B cell (primary cell): Measurements from ENCODE around the gene DSCAML1. TPM values are rescaled to one million over a fixed set of nuclear protein-coding genes. Genes with fewer than 3 reads are reported as not detected.

Experiments used
- ATAC-seq: fragments of 200-7000 bp; cut with Tn5 transposase; one replicate; pipeline ENCODE4 v1.10.0; 2021; ENCODE audit warnings: low read depth, mild to moderate bottlenecking, moderate number of reproducible peaks, moderate library complexity
- CTCF ChIA-PET: fragments of 350-600 bp; sonication (Branson Sonifier 250); formaldehyde crosslinking; loops from one replicate; lab custom pipeline; 2021; ENCODE audit warnings: antibody characterized with exemption, inconsistent platforms; lab: Charles Lee
- POLR2A ChIA-PET: fragments of 350-600 bp; sonication (Branson Sonifier 250); formaldehyde crosslinking; loops from one replicate; lab custom pipeline; 2021; ENCODE audit warnings: antibody characterized with exemption; lab: Charles Lee
- DNase-seq: peaks from one replicate; pipeline ENCODE4 v3.0.0; 2013
- H2AFZ ChIP-seq: 2 replicates; pipeline ENCODE4 v1.6.1; 2012; ENCODE audit warnings: mild to moderate bottlenecking, low read depth, low read length; ENCODE audit not compliant: insufficient read depth, poor library complexity, severe bottlenecking
- H3K27ac ChIP-seq, 2 donors: 1 replicate in 1 of 2; 2 replicates in 1 of 2; pipeline ENCODE4 v1.5.1; 2012 to 2013; ENCODE audit warnings: low read length in 2 of 2, mild to moderate bottlenecking in 2 of 2, moderate library complexity in 1 of 2
- H3K27me3 ChIP-seq, 4 experiments: fragments of 200-600 bp in 1 of 4; sonication (generic) in 1 of 4; replicated peaks in 1 of 4; 1 replicate in 2 of 4; 2 replicates in 2 of 4; pipeline versions ENCODE4 v1.6.1 to v1.7.0; 2013 to 2016; ENCODE audit warnings: low read length in 3 of 4, mild to moderate bottlenecking in 2 of 4, mixed read lengths in 1 of 4, moderate library complexity in 1 of 4; ENCODE audit not compliant: insufficient read depth in 4 of 4, control insufficient read depth in 3 of 4; ENCODE audit errors: control extremely low read depth in 1 of 4
- H3K36me3 ChIP-seq, 2 experiments: replicated peaks in 1 of 2; 1 replicate in 1 of 2; 2 replicates in 1 of 2; pipeline versions ENCODE4 v1.6.1 to v1.7.1; 2013; ENCODE audit warnings: low read length in 1 of 2; ENCODE audit not compliant: insufficient read depth in 2 of 2, control insufficient read depth in 1 of 2; ENCODE audit errors: control extremely low read depth in 1 of 2, extremely low read depth in 1 of 2
- H3K4me1 ChIP-seq, 2 donors: fragments of 200-600 bp in 1 of 2; sonication (generic) in 1 of 2; 1 replicate in 1 of 2; 2 replicates in 1 of 2; pipeline versions ENCODE4 v1.5.1 to v1.6.1; 2013 to 2017; ENCODE audit warnings: low read length in 2 of 2; ENCODE audit not compliant: control insufficient read depth in 2 of 2, insufficient read depth in 2 of 2
- H3K4me2 ChIP-seq: replicated peaks from 2 replicates; pipeline ENCODE3; 2012; ENCODE audit warnings: mild to moderate bottlenecking, low read depth, low read length; ENCODE audit not compliant: poor library complexity, severe bottlenecking
- H3K4me3 ChIP-seq, 5 experiments: fragments of 200-600 bp in 1 of 5; sonication (generic) in 1 of 5; 1 replicate in 3 of 5; 2 replicates in 2 of 5; pipeline versions ENCODE4 v1.5.1 to v1.7.0; 2011 to 2016; ENCODE audit warnings: low read length in 4 of 5, mild to moderate bottlenecking in 4 of 5, low read depth in 2 of 5, control low read depth in 1 of 5, moderate library complexity in 1 of 5; ENCODE audit not compliant: insufficient read depth in 1 of 5; ENCODE audit errors: control extremely low read depth in 1 of 5, extremely low read depth in 1 of 5
- H3K79me2 ChIP-seq: fragments of 200-600 bp; sonication (generic); one replicate; pipeline ENCODE4 v1.6.0; 2016; ENCODE audit warnings: low read length; ENCODE audit not compliant: control insufficient read depth, insufficient read depth
- H3K9ac ChIP-seq: fragments of 200-600 bp; sonication (generic); 2 replicates; pipeline ENCODE4 v1.6.1; 2017; ENCODE audit warnings: mild to moderate bottlenecking, low read length, moderate library complexity
- H3K9me3 ChIP-seq, 3 donors: one replicate each; pipeline versions ENCODE4 v1.6.1 to v1.7.1; 2013; ENCODE audit warnings: low read length in 2 of 3; ENCODE audit not compliant: control insufficient read depth in 2 of 3, insufficient read depth in 1 of 3; ENCODE audit errors: control extremely low read depth in 1 of 3
- H4K20me1 ChIP-seq: 2 replicates; pipeline ENCODE4 v1.6.0; 2012; ENCODE audit warnings: mild to moderate bottlenecking, low read length; ENCODE audit not compliant: insufficient read depth, control insufficient read depth, poor library complexity, severe bottlenecking
- H3K27ac Mint-ChIP-seq: one replicate; pipeline ENCODE4 v1.8.0; 2021; ENCODE audit warnings: mixed read lengths
- H3K27me3 Mint-ChIP-seq: one replicate; pipeline ENCODE4 v1.8.0; 2021; ENCODE audit warnings: mixed read lengths
- H3K4me1 Mint-ChIP-seq: one replicate; pipeline ENCODE4 v1.8.0; 2021; ENCODE audit warnings: mixed read lengths
- H3K4me3 Mint-ChIP-seq: one replicate; pipeline ENCODE4 v1.8.0; 2021; ENCODE audit warnings: mixed read lengths
- H3K9me3 Mint-ChIP-seq: one replicate; pipeline ENCODE4 v1.8.0; 2022; ENCODE audit warnings: mixed read lengths; ENCODE audit not compliant: insufficient read depth
- EZH2 ChIP-seq: IDR thresholded peaks from 2 replicates; pipeline ENCODE4 v1.6.1; 2012; ENCODE audit warnings: borderline replicate concordance, low read depth, mild to moderate bottlenecking, moderate library complexity, low read length; ENCODE audit not compliant: insufficient read depth, poor library complexity, severe bottlenecking
- WGBS: methylation state at CpG from one replicate; pipeline ENCODE4 v1.1.5; 2013; ENCODE audit warnings: missing lambda C conversion rate; ENCODE audit not compliant: insufficient coverage; 5-methylcytosine and 5-hydroxymethylcytosine counted together
- intact Hi-C: fragments of 100-400 bp; cut with micrococcal nuclease; formaldehyde crosslinking; loops from one replicate; pipeline ENCODE4 v1.10.0; 2022
- polyA plus RNA-seq: library from polyadenylated mRNA; depleted of rRNA; stranded (reverse); fragments of >200 nt; gene quantifications from 2 replicates; pipeline ENCODE4 v1.2.3, GENCODE V29; 2012
- total RNA-seq, 2 donors: library from RNA; stranded (reverse); fragments of 120-200 nt in 1 of 2; gene quantifications; 1 replicate in 1 of 2; 2 replicates in 1 of 2; pipeline versions ENCODE4 v1.2.3 to v1.2.4, GENCODE V29; 2013 to 2022
- TF ChIP-seq, protein P1 (sequence below): fragments of 200-600 bp; IDR thresholded peaks from one replicate; pipeline ENCODE4 v1.8.0; 2022; ENCODE audit warnings: antibody characterized with exemption, mild to moderate bottlenecking

The DSCAML1 gene
- total and polyA plus RNA-seq, 2 donors (not counting 1 experiment from before 2014, with no cell fraction given): 1.2 to 6.2 TPM

DNA sequence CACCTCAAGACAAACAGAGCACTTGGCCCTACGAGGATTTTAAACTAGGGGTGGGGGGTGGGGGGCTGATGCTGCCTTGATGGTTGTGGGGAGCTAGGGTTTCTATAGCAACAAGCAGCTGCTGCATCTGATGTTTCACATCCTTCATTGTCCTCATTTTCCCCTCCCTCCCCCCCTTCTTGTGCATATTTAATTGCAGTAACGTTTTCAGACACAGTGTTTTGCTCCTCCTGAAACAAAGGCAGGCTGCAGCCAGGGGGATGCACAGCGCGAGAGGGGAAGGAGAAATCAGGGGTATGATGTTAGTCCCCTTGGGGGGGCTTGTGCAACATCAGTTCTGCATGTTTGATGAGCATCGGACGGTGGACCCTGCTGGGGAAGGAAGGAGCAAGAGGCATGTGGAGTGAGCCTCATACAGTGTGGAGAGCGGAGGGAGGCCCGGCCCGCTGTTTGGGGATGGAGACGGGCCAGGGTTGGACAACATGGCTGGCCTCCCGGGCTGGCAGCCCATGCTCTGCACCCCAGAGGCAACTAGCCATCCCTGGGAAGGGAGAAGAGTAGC, 261.1 kb downstream of the DSCAML1 start:
- no peak overlapping the region for H3K9ac ChIP-seq
- H4K20me1 ChIP-seq: no peaks in the 10 kb centered on the region
- Mint-ChIP-seq H3K27ac (no peak overlapping the region), H3K9me3 (peaks cover 4% of the 10 kb centered on the region), H3K4me1 (no peaks in the 10 kb centered on the region), H3K4me3 (no peak overlapping the region), H3K27me3 (peaks cover 26% of the 10 kb centered on the region)
- H3K27me3 ChIP-seq: peaks cover 0 to 9% (median 0%) of the 10 kb centered on the region in 4 experiments
- 91% methylated on average over 10 of the region's 11 CpGs for WGBS
- H3K4me2 ChIP-seq: no peak overlapping the region
- CTCF ChIA-PET: interaction anchor here (0.8 kb wide), 1 partner anchor 109 kb away, joined by 3 read pairs; no protein-coding TSS in a partner anchor
- H2AFZ ChIP-seq: no peak overlapping the region
- H3K4me3 ChIP-seq: no peak overlapping the region
- POLR2A ChIA-PET: no interaction called here
- TF ChIP-seq, protein P1, sequence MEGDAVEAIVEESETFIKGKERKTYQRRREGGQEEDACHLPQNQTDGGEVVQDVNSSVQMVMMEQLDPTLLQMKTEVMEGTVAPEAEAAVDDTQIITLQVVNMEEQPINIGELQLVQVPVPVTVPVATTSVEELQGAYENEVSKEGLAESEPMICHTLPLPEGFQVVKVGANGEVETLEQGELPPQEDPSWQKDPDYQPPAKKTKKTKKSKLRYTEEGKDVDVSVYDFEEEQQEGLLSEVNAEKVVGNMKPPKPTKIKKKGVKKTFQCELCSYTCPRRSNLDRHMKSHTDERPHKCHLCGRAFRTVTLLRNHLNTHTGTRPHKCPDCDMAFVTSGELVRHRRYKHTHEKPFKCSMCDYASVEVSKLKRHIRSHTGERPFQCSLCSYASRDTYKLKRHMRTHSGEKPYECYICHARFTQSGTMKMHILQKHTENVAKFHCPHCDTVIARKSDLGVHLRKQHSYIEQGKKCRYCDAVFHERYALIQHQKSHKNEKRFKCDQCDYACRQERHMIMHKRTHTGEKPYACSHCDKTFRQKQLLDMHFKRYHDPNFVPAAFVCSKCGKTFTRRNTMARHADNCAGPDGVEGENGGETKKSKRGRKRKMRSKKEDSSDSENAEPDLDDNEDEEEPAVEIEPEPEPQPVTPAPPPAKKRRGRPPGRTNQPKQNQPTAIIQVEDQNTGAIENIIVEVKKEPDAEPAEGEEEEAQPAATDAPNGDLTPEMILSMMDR: no peak
- no peak for TF ChIP-seq EZH2
- H3K9me3 ChIP-seq: peaks cover 0 to 11% (median 0%) of the 10 kb centered on the region in 3 donors
- no peaks in the 10 kb centered on the region for H3K79me2 ChIP-seq
- no peaks in the 10 kb centered on the region for H3K4me1 ChIP-seq
- no peaks in the 10 kb centered on the region for H3K36me3 ChIP-seq
- intact Hi-C loops: no loop called here
- no peak overlapping the region for H3K27ac ChIP-seq
- ATAC-seq: no peak
- DNase-seq: no peak

GRCh38 chr11:117535201-117535849, 261.7 kb downstream of the DSCAML1 start:
- Histone ChIP-seq H2AFZ (no peak overlapping the region), H3K36me3 (no peaks in the 10 kb centered on the region), H3K4me1 (no peaks in the 10 kb centered on the region), H3K27me3 (peaks cover 0 to 9% (median 0%) of the 10 kb centered on the region in 4 experiments), H3K4me3 (no peak overlapping the region), H3K4me2 (no peak overlapping the region), H3K9ac (no peak overlapping the region), H3K27ac (no peak overlapping the region), H3K9me3 (peaks cover 0 to 11% (median 0%) of the 10 kb centered on the region in 3 donors), H3K79me2 (no peaks in the 10 kb centered on the region), H4K20me1 (no peaks in the 10 kb centered on the region)
- H3K4me1 Mint-ChIP-seq: no peaks in the 10 kb centered on the region
- H3K27ac Mint-ChIP-seq: no peak overlapping the region
- ChIA-PET CTCF (no interaction called here), POLR2A (no interaction called here)
- DNase-seq (no peak), ATAC-seq (no peak)
- no peak overlapping the region for H3K4me3 Mint-ChIP-seq
- 79% methylated on average over 17 of the region's 19 CpGs for WGBS
- TF ChIP-seq EZH2: no peak
- TF ChIP-seq, protein P1: no peak
- H3K9me3 Mint-ChIP-seq: peaks cover 4% of the 10 kb centered on the region
- peaks cover 28% of the 10 kb centered on the region for H3K27me3 Mint-ChIP-seq
- intact Hi-C loops: no loop called here
